ENCODE results near the gene VPS13A.

GRCh38 chr9:77424993-77425392 is 247.7 kb downstream of the VPS13A start:
- no peak for TF ChIP-seq CTCF (IDR thresholded peaks at IDR 0.05)
- no peak for TF ChIP-seq POLR2A (IDR thresholded peaks at IDR 0.05)
